ENCODE results near the gene PHAF1. TPM values are rescaled to one million over a fixed set of nuclear protein-coding genes. Genes with fewer than 3 reads are reported as not detected.

The PHAF1 gene
- total RNA-seq, 1 donor from 2014 or later: 29.1 TPM

- Histone ChIP-seq H3K27me3 (peaks cover 33% of the 10 kb centered on the region), H3K4me3 (no peak overlapping the region), H3K36me3 (no peaks in the 10 kb centered on the region), H3K27ac (no peak overlapping the region), H3F3A (ENCODE audit: low read depth) (peaks cover 15% of the 10 kb centered on the region), H3K79me2 (ENCODE audit: low read depth) (peaks cover 14% of the 10 kb centered on the region), H3K9me3 (ENCODE audit: low read depth) (no peaks in the 10 kb centered on the region), H4K20me1 (ENCODE audit: low read depth) (peaks cover 35% of the 10 kb centered on the region), H3K9ac (no peak overlapping the region), H3K4me2 (no peak overlapping the region), H2AFZ (replicated peaks) (no peak overlapping the region), H3K4me1 (peaks cover 14% of the 10 kb centered on the region)
- H3K4me3 Mint-ChIP-seq: no peak overlapping the region
- no peak overlapping the region for H3K27ac Mint-ChIP-seq
- DNase-seq (ENCODE audit: low spot score): no peak
- H3K4me1 Mint-ChIP-seq: peaks cover 24% of the 10 kb centered on the region
- TF ChIP-seq CTCF (IDR thresholded peaks at IDR 0.05) (no peak), EZH2phosphoT487 (IDR thresholded peaks at IDR 0.05) (no peak), EZH2 (IDR thresholded peaks at IDR 0.05) (no peak)
- no peaks in the 10 kb centered on the region for H3K9me3 Mint-ChIP-seq
- H3K36me3 Mint-ChIP-seq: peaks cover 2% of the 10 kb centered on the region
- peaks cover 17% of the 10 kb centered on the region for H3K27me3 Mint-ChIP-seq (ENCODE audit: insufficient read depth, low read depth)
Observed at GRCh38 chr16:67188323-67188722, 78.6 kb downstream of the PHAF1 start.

- Histone ChIP-seq H3K27ac (no peak overlapping the region), H2AFZ (replicated peaks) (no peak overlapping the region), H3K9ac (no peak overlapping the region), H4K20me1 (ENCODE audit: low read depth) (peaks cover 40% of the 10 kb centered on the region), H3K27me3 (peaks cover 33% of the 10 kb centered on the region), H3K79me2 (ENCODE audit: low read depth) (peaks cover 18% of the 10 kb centered on the region), H3K4me3 (no peak overlapping the region), H3F3A (ENCODE audit: low read depth) (peaks cover 14% of the 10 kb centered on the region), H3K4me1 (peaks cover 14% of the 10 kb centered on the region), H3K36me3 (no peaks in the 10 kb centered on the region), H3K4me2 (no peak overlapping the region), H3K9me3 (ENCODE audit: low read depth) (no peaks in the 10 kb centered on the region)
- DNase-seq (ENCODE audit: low spot score): no peak
- H3K36me3 Mint-ChIP-seq: peaks cover 2% of the 10 kb centered on the region
- no peak overlapping the region for H3K27ac Mint-ChIP-seq
- peaks cover 17% of the 10 kb centered on the region for H3K27me3 Mint-ChIP-seq (ENCODE audit: insufficient read depth, low read depth)
- no peak for TF ChIP-seq CTCF (IDR thresholded peaks at IDR 0.05)
- TF ChIP-seq EZH2 (IDR thresholded peaks at IDR 0.05): no peak
- TF ChIP-seq EZH2phosphoT487 (IDR thresholded peaks at IDR 0.05): no peak
- H3K4me1 Mint-ChIP-seq: peaks cover 28% of the 10 kb centered on the region
- no peak overlapping the region for H3K4me3 Mint-ChIP-seq
- H3K9me3 Mint-ChIP-seq: no peaks in the 10 kb centered on the region
Observed at GRCh38 chr16:67188798-67189197, 79.1 kb downstream of the PHAF1 start.

GRCh38 chr16:67190041-67190440 lies 80.3 kb downstream of the PHAF1 start, which contains the start of gene EXOC3L1:
EXOC3L1 (minus strand) TSS chr16:67190136; CDS start chr16:67189676, 460 bp downstream.
- TF ChIP-seq CTCF (IDR thresholded peaks at IDR 0.05) (no peak), EZH2phosphoT487 (IDR thresholded peaks at IDR 0.05) (no peak), EZH2 (IDR thresholded peaks at IDR 0.05) (no peak)
- H3K4me3 Mint-ChIP-seq: no peak within 1 kb of the TSS
- Histone ChIP-seq H3F3A (ENCODE audit: low read depth) (peaks cover 2% of the 10 kb centered on the region), H4K20me1 (ENCODE audit: low read depth) (peaks cover 39% of the 10 kb centered on the region), H3K27me3 (peaks cover 22% of the 10 kb centered on the region), H2AFZ (replicated peaks) (no peak within 1 kb of the TSS), H3K9ac (no peak within 1 kb of the TSS), H3K27ac (no peak within 1 kb of the TSS), H3K4me3 (no peak within 1 kb of the TSS), H3K4me1 (peaks cover 7% of the 10 kb centered on the region), H3K36me3 (no peaks in the 10 kb centered on the region), H3K4me2 (no peak within 1 kb of the TSS), H3K79me2 (ENCODE audit: low read depth) (peaks cover 24% of the 10 kb centered on the region), H3K9me3 (ENCODE audit: low read depth) (no peaks in the 10 kb centered on the region)
- H3K36me3 Mint-ChIP-seq: peaks cover 2% of the 10 kb centered on the region
- peaks cover 17% of the 10 kb centered on the region for H3K27me3 Mint-ChIP-seq (ENCODE audit: insufficient read depth, low read depth)
- no peaks in the 10 kb centered on the region for H3K9me3 Mint-ChIP-seq
- no peak for DNase-seq (ENCODE audit: low spot score)
- H3K27ac Mint-ChIP-seq: peak within 1 kb of the TSS; percentile 72
- H3K4me1 Mint-ChIP-seq: peaks cover 29% of the 10 kb centered on the region
